ENCODE measurements around the gene TRMT61A.

Gene TRMT61A

DNA sequence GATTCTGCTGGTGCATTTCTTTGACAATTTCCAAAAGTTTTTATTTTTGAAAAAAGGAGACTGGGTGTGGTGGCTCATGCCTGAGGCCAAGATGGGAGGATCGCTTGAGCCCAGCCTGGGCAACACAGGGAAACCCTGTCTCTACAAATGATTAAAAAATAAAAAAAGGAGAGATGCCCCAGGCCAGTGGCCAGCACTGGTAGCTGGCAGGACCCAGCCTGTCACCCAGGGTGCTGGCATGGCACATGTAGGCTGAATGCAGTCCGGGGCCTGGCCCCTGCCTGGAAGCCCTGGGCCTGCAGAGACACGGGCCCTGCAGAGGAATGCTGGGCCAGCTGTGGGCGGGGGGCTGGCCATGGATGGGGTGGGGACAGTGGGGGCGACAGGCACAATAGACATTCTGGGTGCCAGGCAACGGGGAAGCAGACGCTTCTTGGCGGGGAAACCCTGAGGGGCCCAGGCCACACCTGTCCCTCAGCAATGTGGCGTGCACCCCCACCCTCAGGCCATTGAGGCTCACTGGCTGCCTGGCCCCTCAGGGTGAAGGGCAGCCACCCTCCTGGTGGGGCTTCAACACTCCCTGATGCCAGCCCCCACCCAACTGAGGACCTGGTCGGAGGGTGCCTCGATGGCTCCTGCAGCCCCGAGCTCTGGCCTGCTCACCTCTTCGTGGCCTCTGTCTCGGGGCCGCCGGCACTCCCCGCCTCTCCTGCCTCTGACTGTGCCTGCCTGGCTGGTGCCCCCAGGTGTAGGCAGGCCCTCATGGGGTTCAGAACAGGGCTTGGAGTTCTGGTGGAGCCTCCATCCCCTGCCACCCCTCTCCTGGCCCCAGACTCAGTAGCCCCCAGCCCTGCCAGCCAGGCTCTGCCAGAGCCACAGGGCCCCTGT lies 12.1 kb downstream of the TRMT61A start:
- no peak for TF ChIP-seq EZH2phosphoT487 (IDR thresholded peaks at IDR 0.05; ENCODE audit: borderline replicate concordance, low read length)
- TF ChIP-seq, protein P1, sequence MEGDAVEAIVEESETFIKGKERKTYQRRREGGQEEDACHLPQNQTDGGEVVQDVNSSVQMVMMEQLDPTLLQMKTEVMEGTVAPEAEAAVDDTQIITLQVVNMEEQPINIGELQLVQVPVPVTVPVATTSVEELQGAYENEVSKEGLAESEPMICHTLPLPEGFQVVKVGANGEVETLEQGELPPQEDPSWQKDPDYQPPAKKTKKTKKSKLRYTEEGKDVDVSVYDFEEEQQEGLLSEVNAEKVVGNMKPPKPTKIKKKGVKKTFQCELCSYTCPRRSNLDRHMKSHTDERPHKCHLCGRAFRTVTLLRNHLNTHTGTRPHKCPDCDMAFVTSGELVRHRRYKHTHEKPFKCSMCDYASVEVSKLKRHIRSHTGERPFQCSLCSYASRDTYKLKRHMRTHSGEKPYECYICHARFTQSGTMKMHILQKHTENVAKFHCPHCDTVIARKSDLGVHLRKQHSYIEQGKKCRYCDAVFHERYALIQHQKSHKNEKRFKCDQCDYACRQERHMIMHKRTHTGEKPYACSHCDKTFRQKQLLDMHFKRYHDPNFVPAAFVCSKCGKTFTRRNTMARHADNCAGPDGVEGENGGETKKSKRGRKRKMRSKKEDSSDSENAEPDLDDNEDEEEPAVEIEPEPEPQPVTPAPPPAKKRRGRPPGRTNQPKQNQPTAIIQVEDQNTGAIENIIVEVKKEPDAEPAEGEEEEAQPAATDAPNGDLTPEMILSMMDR (IDR thresholded peaks at IDR 0.05; ENCODE audit: low read depth, low read length, poor library complexity, severe bottlenecking): no peak
- no peaks in the 10 kb centered on the region for H4K20me1 ChIP-seq (ENCODE audit: control insufficient read depth, insufficient read depth, low read depth, low read length)
- H3F3A ChIP-seq (ENCODE audit: control insufficient read depth, insufficient read depth): no peaks in the 10 kb centered on the region
- H3K27me3 ChIP-seq (ENCODE audit: control insufficient read depth, low read length): peaks cover 4% of the 10 kb centered on the region
- H3K4me1 ChIP-seq (ENCODE audit: control insufficient read depth, low read length): no peaks in the 10 kb centered on the region
- no peaks in the 10 kb centered on the region for H3K9me2 ChIP-seq (replicated peaks; ENCODE audit: control insufficient read depth, low read length)
- no peak overlapping the region for H3K27ac ChIP-seq (ENCODE audit: low read depth, low read length)
- H3K36me3 ChIP-seq (ENCODE audit: control insufficient read depth, low read length): no peaks in the 10 kb centered on the region
- H3K4me3 ChIP-seq (ENCODE audit: low read length): no peak overlapping the region
- H3K79me2 ChIP-seq (ENCODE audit: control insufficient read depth, low read length): no peaks in the 10 kb centered on the region
- no peak overlapping the region for H3K4me2 ChIP-seq (ENCODE audit: low read length)
- no peaks in the 10 kb centered on the region for H3K9me3 ChIP-seq (ENCODE audit: control insufficient read depth, insufficient read depth, low read length)

DNA sequence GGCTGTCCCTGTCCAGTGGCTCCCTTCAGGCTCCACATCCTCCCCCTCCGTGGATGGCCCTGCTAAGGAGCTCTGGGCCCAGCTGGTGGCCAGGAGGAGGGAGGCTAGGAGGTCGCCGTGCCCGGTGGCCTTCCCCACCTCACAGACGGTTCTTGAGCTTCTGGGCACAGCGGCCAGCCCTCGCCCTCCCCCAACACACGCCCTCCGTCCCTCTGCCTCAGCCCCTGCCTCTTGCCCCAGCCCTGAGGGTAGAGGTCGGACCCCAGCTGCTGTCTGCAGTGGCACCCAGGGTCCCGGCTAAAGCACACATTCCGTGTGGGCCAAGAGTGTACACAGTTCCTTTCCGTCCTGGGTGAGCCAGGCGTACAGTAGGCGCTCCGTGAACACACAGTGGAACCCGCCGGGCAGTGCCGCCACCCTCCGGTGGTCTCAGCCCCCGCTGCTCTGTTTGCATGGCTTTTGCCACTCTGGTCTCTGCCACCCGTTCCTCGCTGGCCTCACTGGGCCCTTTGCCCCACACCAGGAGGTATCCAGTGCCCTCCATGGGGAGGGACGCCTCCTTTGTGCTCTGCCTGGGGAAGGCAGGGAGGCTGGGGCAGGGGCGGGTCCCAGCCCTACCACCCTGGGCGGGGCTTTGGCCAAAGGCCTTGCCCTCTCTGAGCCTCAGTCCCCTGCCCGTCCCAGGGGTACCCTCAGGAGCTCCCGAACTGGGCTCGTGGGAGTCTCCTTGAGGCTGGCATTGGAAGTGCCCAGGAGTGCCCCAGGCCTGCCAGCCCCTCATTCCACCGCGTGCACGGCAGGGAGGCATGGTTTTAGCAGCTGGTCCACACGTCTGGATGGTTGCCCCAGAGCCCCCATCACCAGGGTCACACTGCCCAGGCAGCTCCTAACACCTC lies 13.0 kb downstream of the TRMT61A start:
- Histone ChIP-seq H4K20me1 (ENCODE audit: control insufficient read depth, insufficient read depth, low read depth, low read length) (no peaks in the 10 kb centered on the region), H3K9me2 (replicated peaks; ENCODE audit: control insufficient read depth, low read length) (no peaks in the 10 kb centered on the region), H3K36me3 (ENCODE audit: control insufficient read depth, low read length) (no peaks in the 10 kb centered on the region), H3K9me3 (ENCODE audit: control insufficient read depth, insufficient read depth, low read length) (no peaks in the 10 kb centered on the region), H3K27me3 (ENCODE audit: control insufficient read depth, low read length) (peaks cover 4% of the 10 kb centered on the region), H3K4me2 (ENCODE audit: low read length) (no peak overlapping the region), H3K4me1 (ENCODE audit: control insufficient read depth, low read length) (peaks cover 5% of the 10 kb centered on the region), H3F3A (ENCODE audit: control insufficient read depth, insufficient read depth) (no peaks in the 10 kb centered on the region), H3K79me2 (ENCODE audit: control insufficient read depth, low read length) (no peaks in the 10 kb centered on the region), H3K4me3 (ENCODE audit: low read length) (no peak overlapping the region), H3K27ac (ENCODE audit: low read depth, low read length) (no peak overlapping the region)
- TF ChIP-seq, protein P1 (IDR thresholded peaks at IDR 0.05; ENCODE audit: low read depth, low read length, poor library complexity, severe bottlenecking): no peak
- no peak for TF ChIP-seq EZH2phosphoT487 (IDR thresholded peaks at IDR 0.05; ENCODE audit: borderline replicate concordance, low read length)

DNA sequence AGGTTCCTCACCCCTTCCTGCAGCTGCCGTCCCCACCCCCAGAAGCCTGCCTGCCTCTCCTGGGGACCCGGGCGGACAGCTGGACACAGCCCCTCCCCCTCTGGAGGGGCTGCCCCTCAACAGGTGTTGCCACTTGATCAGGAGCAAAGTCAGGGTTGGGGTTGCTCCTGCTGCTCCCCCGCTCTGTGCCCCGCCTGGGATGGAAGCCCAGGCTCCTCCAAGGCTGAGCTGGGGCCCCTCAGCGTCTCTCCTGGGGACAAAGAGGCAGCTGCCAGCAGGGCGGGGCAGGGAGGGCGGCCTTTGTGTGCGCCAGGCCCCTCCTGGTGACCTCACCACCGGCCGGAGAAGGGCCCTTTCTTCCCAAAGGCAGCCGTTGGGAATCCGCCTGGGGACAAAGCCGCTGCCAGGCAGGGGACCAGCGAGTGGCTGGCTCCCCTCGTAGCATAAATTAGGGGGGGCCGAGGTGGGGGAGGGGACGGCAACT lies 13.7 kb downstream of the TRMT61A start:
- H3K27ac ChIP-seq (ENCODE audit: low read depth, low read length): no peak overlapping the region
- no peaks in the 10 kb centered on the region for H3K36me3 ChIP-seq (ENCODE audit: control insufficient read depth, low read length)
- H3F3A ChIP-seq (ENCODE audit: control insufficient read depth, insufficient read depth): no peaks in the 10 kb centered on the region
- H3K9me3 ChIP-seq (ENCODE audit: control insufficient read depth, insufficient read depth, low read length): no peaks in the 10 kb centered on the region
- no peaks in the 10 kb centered on the region for H3K9me2 ChIP-seq (replicated peaks; ENCODE audit: control insufficient read depth, low read length)
- H4K20me1 ChIP-seq (ENCODE audit: control insufficient read depth, insufficient read depth, low read depth, low read length): no peaks in the 10 kb centered on the region
- no peak overlapping the region for H3K4me3 ChIP-seq (ENCODE audit: low read length)
- H3K27me3 ChIP-seq (ENCODE audit: control insufficient read depth, low read length): peaks cover 4% of the 10 kb centered on the region
- peaks cover 7% of the 10 kb centered on the region for H3K4me1 ChIP-seq (ENCODE audit: control insufficient read depth, low read length)
- TF ChIP-seq, protein P1 (IDR thresholded peaks at IDR 0.05; ENCODE audit: low read depth, low read length, poor library complexity, severe bottlenecking): no peak
- no peak for TF ChIP-seq EZH2phosphoT487 (IDR thresholded peaks at IDR 0.05; ENCODE audit: borderline replicate concordance, low read length)
- H3K79me2 ChIP-seq (ENCODE audit: control insufficient read depth, low read length): no peaks in the 10 kb centered on the region
- H3K4me2 ChIP-seq (ENCODE audit: low read length): no peak overlapping the region
